GM12865 (cell line): Measurements from ENCODE around the gene MCUB.

Source experiments
- DNase-seq: peaks from one replicate; pipeline ENCODE4 v3.0.0; 2010; ENCODE audit warnings: low read depth
- H3K4me3 ChIP-seq: 2 replicates; pipeline ENCODE4 v1.5.1; 2011; ENCODE audit warnings: mild to moderate bottlenecking, low read depth, low read length, control low read depth
- TF ChIP-seq, protein P1 (sequence below): IDR thresholded peaks from 2 replicates; pipeline ENCODE4 v1.5.1; 2011; ENCODE audit warnings: low read length, control low read depth, low read depth, inconsistent platforms; ENCODE audit not compliant: insufficient read depth; ENCODE audit errors: missing control alignments

MCUB gene

GRCh38 chr4:109703664-109704361 is 143.8 kb downstream of the MCUB start:
- DNase-seq, result no peak
- peak overlapping the region; percentile 74 for H3K4me3 ChIP-seq
- TF ChIP-seq, protein P1, sequence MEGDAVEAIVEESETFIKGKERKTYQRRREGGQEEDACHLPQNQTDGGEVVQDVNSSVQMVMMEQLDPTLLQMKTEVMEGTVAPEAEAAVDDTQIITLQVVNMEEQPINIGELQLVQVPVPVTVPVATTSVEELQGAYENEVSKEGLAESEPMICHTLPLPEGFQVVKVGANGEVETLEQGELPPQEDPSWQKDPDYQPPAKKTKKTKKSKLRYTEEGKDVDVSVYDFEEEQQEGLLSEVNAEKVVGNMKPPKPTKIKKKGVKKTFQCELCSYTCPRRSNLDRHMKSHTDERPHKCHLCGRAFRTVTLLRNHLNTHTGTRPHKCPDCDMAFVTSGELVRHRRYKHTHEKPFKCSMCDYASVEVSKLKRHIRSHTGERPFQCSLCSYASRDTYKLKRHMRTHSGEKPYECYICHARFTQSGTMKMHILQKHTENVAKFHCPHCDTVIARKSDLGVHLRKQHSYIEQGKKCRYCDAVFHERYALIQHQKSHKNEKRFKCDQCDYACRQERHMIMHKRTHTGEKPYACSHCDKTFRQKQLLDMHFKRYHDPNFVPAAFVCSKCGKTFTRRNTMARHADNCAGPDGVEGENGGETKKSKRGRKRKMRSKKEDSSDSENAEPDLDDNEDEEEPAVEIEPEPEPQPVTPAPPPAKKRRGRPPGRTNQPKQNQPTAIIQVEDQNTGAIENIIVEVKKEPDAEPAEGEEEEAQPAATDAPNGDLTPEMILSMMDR, result no peak

DNA sequence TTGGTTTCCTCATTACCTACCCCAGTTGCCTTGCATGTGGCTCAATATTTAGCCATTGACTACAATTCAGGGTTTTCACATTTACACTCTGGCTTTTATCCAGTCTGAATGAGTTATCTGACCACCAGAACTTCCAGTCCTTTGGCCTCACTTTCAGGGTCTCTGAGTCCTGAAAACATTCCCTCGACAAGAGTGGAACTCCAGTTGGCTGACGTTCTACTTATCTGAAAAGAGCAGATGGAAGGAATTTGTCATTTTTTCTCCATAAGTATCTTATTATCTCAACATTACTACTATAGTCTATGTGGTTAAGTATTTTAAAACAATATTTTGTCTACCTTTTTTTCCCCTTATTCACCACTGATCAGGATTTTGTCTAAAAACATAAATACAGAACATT is 148.4 kb downstream of the MCUB start:
- H3K4me3 ChIP-seq, result no peak overlapping the region
- DNase-seq, result no peak
- TF ChIP-seq, protein P1, result no peak

GRCh38 chr4:109708990-109709389 is 148.9 kb downstream of the MCUB start:
- peak; percentile 59 for DNase-seq
- TF ChIP-seq, protein P1, result no peak
- no peak overlapping the region for H3K4me3 ChIP-seq

DNA sequence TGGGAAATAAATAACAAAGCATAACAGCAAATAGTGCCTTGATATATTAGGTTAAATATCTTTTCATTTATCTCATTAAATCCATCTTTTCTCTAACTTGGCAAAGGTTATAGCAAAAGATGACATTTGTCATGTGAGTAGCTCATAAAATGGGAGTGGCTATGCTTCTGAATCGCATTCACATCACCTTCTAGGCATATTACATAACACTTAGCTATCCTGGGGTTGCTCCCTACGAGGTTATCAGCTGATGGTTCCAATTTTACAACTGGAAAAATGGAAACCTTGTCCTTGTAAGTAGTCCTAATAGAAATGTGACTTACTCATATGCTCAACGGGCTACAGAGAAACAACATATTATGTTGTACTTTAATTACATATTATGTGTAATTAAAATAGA is 153.5 kb downstream of the MCUB start:
- TF ChIP-seq, protein P1, result no peak
- DNase-seq, result no peak
- H3K4me3 ChIP-seq, result no peak overlapping the region

DNA sequence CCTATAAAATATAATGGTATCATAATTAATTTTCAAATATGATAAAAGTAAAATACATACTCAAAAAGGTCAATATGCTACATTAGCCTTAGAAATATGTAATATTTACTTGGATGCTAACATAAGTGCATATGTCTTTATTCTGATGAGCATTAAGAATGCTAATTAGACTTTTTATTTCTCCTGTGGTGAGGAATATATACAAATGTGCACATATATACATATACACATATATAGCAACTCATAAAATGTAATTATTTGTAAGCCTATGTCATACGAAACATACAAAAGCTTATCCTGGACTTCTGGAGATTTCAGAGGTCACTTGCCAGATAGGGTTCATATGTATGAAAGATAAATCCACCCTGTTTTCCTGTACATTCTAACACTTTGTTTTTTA is 158.7 kb downstream of the MCUB start:
- TF ChIP-seq, protein P1, result no peak
- H3K4me3 ChIP-seq, result no peak overlapping the region
- DNase-seq, result no peak

- H3K4me3 ChIP-seq, result no peak overlapping the region
- TF ChIP-seq, protein P1, result no peak
- DNase-seq, result no peak
Measured at GRCh38 chr4:109719604-109720003, 159.6 kb downstream of the MCUB start.

DNA sequence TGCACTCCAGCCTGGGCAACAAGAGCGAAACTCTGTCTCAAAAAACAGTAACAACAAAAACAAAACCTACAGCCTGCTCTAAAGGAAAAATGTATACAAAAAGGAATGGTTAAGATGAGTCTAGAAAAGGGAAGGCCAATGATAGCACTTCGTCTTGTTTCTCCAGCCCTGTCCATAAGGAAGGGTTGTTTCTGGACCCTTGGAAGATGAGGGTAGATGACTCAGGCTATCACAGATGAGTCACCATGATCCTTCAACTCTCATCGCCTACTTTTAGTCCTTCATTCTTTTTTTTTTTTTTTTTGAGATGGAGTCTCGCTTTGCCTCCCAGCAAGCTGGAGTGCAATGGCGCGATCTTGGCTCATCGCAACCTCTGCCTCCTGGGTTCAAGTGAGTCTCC is 161.0 kb downstream of the MCUB start:
- TF ChIP-seq, protein P1, result no peak
- no peak overlapping the region for H3K4me3 ChIP-seq
- DNase-seq, result no peak
